H54 (cell line): Measurements from ENCODE around the gene SPOPL.
A peak's percentile ranks its signal among the peaks of the same experiment; 100 is the strongest.
"Not testable (repeated sequence)": the region's sequence is repeated elsewhere in the genome, so short reads cannot be mapped to it uniquely, and the experiment has no call there.

ENCODE experiments used
- DNase-seq: peaks from one replicate; pipeline ENCODE4 v3.0.0; 2011; ENCODE audit warnings: low spot score, mixed read lengths; ENCODE audit not compliant: insufficient read length
- FAIRE-seq: peaks from 3 replicates; lab custom pipeline; 2011; peaks lifted over from hg19 to GRCh38; lab: Jason Lieb, UNC
- POLR2A ChIP-seq: IDR thresholded peaks from 2 replicates; pipeline ENCODE4 v1.6.1; 2011; ENCODE audit warnings: low read depth, mild to moderate bottlenecking, low read length

SPOPL gene

GRCh38 chr2:138501425-138502254 is at the start of gene SPOPL:
TSS of gene SPOPL (plus strand) at chr2:138501770. CDS start at chr2:138550217, 48,447 bp downstream.
- DNase-seq (peak; percentile 92), FAIRE-seq (no peak)
- TF ChIP-seq POLR2A = peak; percentile 91

GRCh38 chr2:138452324-138452723 is 49.2 kb upstream of the SPOPL start:
- DNase-seq (no peak), FAIRE-seq (no peak)
- TF ChIP-seq POLR2A = no peak

- DNase-seq (no peak), FAIRE-seq (no peak)
- no peak for TF ChIP-seq POLR2A
Measured at GRCh38 chr2:138453815-138454214, 47.8 kb upstream of the SPOPL start.

GRCh38 chr2:138454761-138455160 is 46.8 kb upstream of the SPOPL start:
- no peak for FAIRE-seq
- TF ChIP-seq POLR2A = no peak

GRCh38 chr2:138455275-138455674 is 46.3 kb upstream of the SPOPL start:
- FAIRE-seq (no peak), DNase-seq (no peak)
- no peak for TF ChIP-seq POLR2A

More at GRCh38 chr2:138454761-138455160, 46.8 kb upstream of the SPOPL start:
- DNase-seq = no peak

- FAIRE-seq (no peak), DNase-seq (no peak)
- no peak for TF ChIP-seq POLR2A
Measured at GRCh38 chr2:138455691-138456090, 45.9 kb upstream of the SPOPL start.

- not testable (repeated sequence) for DNase-seq, FAIRE-seq
Measured at GRCh38 chr2:138462689-138463088, 38.9 kb upstream of the SPOPL start.

- TF ChIP-seq POLR2A = no peak
- FAIRE-seq (no peak), DNase-seq (no peak)
Measured at GRCh38 chr2:138468617-138469016, 33.0 kb upstream of the SPOPL start.

GRCh38 chr2:138469411-138469810 is 32.2 kb upstream of the SPOPL start:
- TF ChIP-seq POLR2A = no peak
- no peak for FAIRE-seq
- DNase-seq = no peak

GRCh38 chr2:138470941-138471340 is 30.6 kb upstream of the SPOPL start:
- DNase-seq = no peak
- no peak for FAIRE-seq
- no peak for TF ChIP-seq POLR2A

- DNase-seq (no peak), FAIRE-seq (no peak)
- TF ChIP-seq POLR2A = no peak
Measured at GRCh38 chr2:138474100-138474825, 27.3 kb upstream of the SPOPL start.

- no peak for TF ChIP-seq POLR2A
- FAIRE-seq (no peak), DNase-seq (no peak)
Measured at GRCh38 chr2:138475277-138475776, 26.2 kb upstream of the SPOPL start.

- TF ChIP-seq POLR2A = no peak
- no peak for FAIRE-seq
Measured at GRCh38 chr2:138476186-138476585, 25.4 kb upstream of the SPOPL start.

GRCh38 chr2:138476940-138477339 is 24.6 kb upstream of the SPOPL start:
- no peak for DNase-seq
- no peak for FAIRE-seq
- TF ChIP-seq POLR2A = no peak

More at GRCh38 chr2:138476186-138476585, 25.4 kb upstream of the SPOPL start:
- no peak for DNase-seq

- DNase-seq, FAIRE-seq: not testable (repeated sequence)
Measured at GRCh38 chr2:138482796-138483195, 18.8 kb upstream of the SPOPL start.
